Neuronal stem cell (in vitro differentiated cells): ENCODE data around the gene ZFHX3.
A peak's percentile ranks its signal among the peaks of the same experiment; 100 is the strongest.

ENCODE experiments used
- DNase-seq: peaks from one replicate; pipeline ENCODE4 v3.0.0-alpha.2; 2013; ENCODE audit warnings: low spot score
- H2AFZ ChIP-seq: one replicate; pipeline ENCODE4 v1.6.1; 2013; ENCODE audit warnings: mild to moderate bottlenecking, low read length, inconsistent platforms
- H2AK5ac ChIP-seq: 2 replicates; pipeline ENCODE4 v1.6.1; 2013; ENCODE audit warnings: low read depth, mild to moderate bottlenecking, inconsistent platforms, low read length, moderate library complexity, mixed read lengths
- H2BK120ac ChIP-seq: 2 replicates; pipeline ENCODE4 v1.6.1; 2013; ENCODE audit warnings: low read depth, mild to moderate bottlenecking, inconsistent platforms, low read length, moderate library complexity, mixed read lengths
- H2BK12ac ChIP-seq: one replicate; pipeline ENCODE4 v1.6.1; 2013; ENCODE audit warnings: low read length, inconsistent platforms
- H2BK15ac ChIP-seq: 2 replicates; pipeline ENCODE4 v1.6.1; 2013; ENCODE audit warnings: mild to moderate bottlenecking, low read length, inconsistent platforms, mixed read lengths
- H2BK5ac ChIP-seq: one replicate; pipeline ENCODE4 v1.6.1; 2013; ENCODE audit warnings: inconsistent platforms, mild to moderate bottlenecking, low read length, moderate library complexity
- H3K14ac ChIP-seq: one replicate; pipeline ENCODE4 v1.6.1; 2013; ENCODE audit warnings: low read length, inconsistent platforms
- H3K18ac ChIP-seq: 2 replicates; pipeline ENCODE4 v1.6.1; 2013; ENCODE audit warnings: low read length, inconsistent platforms
- H3K23ac ChIP-seq: 2 replicates; pipeline ENCODE4 v1.6.1; 2013; ENCODE audit warnings: low read depth, mild to moderate bottlenecking, mixed read lengths, low read length, inconsistent platforms; ENCODE audit not compliant: poor library complexity
- H3K27ac ChIP-seq: replicated peaks from 3 replicates; pipeline ENCODE4 v1.5.1; 2013; ENCODE audit warnings: low read length, inconsistent platforms
- H3K27me3 ChIP-seq, 3 experiments: 2 replicates each; pipeline ENCODE4 v1.6.1; 2013; ENCODE audit warnings: low read length in 3 of 3, mild to moderate bottlenecking in 2 of 3, inconsistent platforms in 1 of 3, low read depth in 1 of 3, mixed read lengths in 1 of 3, moderate library complexity in 1 of 3; ENCODE audit not compliant: control insufficient read depth in 3 of 3, insufficient read depth in 3 of 3
- H3K36me3 ChIP-seq, 2 donors: replicated peaks in 1 of 2; 2 replicates each; pipeline ENCODE4 v1.6.1; 2013; ENCODE audit warnings: low read length in 2 of 2; ENCODE audit not compliant: control insufficient read depth in 2 of 2, insufficient read depth in 2 of 2
- H3K4ac ChIP-seq: 2 replicates; pipeline ENCODE4 v1.6.1; 2013; ENCODE audit warnings: inconsistent platforms, mild to moderate bottlenecking, low read length, moderate library complexity
- H3K4me1 ChIP-seq, 2 donors: 1 replicate in 1 of 2; 2 replicates in 1 of 2; pipeline ENCODE4 v1.6.1; 2013; ENCODE audit warnings: low read length in 2 of 2, low read depth in 1 of 2; ENCODE audit not compliant: control insufficient read depth in 2 of 2, insufficient read depth in 1 of 2
- H3K4me2 ChIP-seq: one replicate; pipeline ENCODE4 v1.6.1; 2013; ENCODE audit warnings: mild to moderate bottlenecking, low read length, inconsistent platforms; ENCODE audit not compliant: insufficient read depth, poor library complexity, severe bottlenecking
- H3K4me3 ChIP-seq, 2 donors: 2 replicates each; pipeline ENCODE4 v1.5.1; 2013; ENCODE audit warnings: low read length in 2 of 2, mild to moderate bottlenecking in 2 of 2, inconsistent platforms in 1 of 2, moderate library complexity in 1 of 2
- H3K79me1 ChIP-seq: one replicate; pipeline ENCODE4 v1.6.1; 2013; ENCODE audit warnings: low read depth, mild to moderate bottlenecking, inconsistent platforms, low read length, moderate library complexity
- H3K9ac ChIP-seq: one replicate; pipeline ENCODE4 v1.6.1; 2013; ENCODE audit warnings: mild to moderate bottlenecking, low read depth, low read length, inconsistent platforms; ENCODE audit not compliant: poor library complexity
- H3K9me3 ChIP-seq, 2 donors: replicated peaks in 1 of 2; 2 replicates each; pipeline versions ENCODE3 to v1.6.1; 2013; ENCODE audit warnings: low read length in 2 of 2, mild to moderate bottlenecking in 2 of 2, inconsistent platforms in 1 of 2, low read depth in 1 of 2, mixed read lengths in 1 of 2, moderate library complexity in 1 of 2; ENCODE audit not compliant: control insufficient read depth in 2 of 2, insufficient read depth in 1 of 2
- H4K8ac ChIP-seq: one replicate; pipeline ENCODE4 v1.6.1; 2013; ENCODE audit warnings: low read depth, mild to moderate bottlenecking, inconsistent platforms, low read length, moderate library complexity
- H4K91ac ChIP-seq: one replicate; pipeline ENCODE4 v1.6.1; 2013; ENCODE audit warnings: low read length, low read depth, mild to moderate bottlenecking, inconsistent platforms; ENCODE audit not compliant: poor library complexity
- WGBS, 2 donors: extraction: QIAGEN DNeasy Blood & Tissue Kit; methylation state at CpG; one replicate each; pipeline ENCODE4 v1.1.7; 2013; ENCODE audit warnings: missing lambda C conversion rate in 2 of 2, mixed read lengths in 1 of 2; ENCODE audit not compliant: insufficient read length in 2 of 2, insufficient replicate concordance in 1 of 2; ENCODE audit errors: extremely low coverage in 2 of 2; 5-methylcytosine and 5-hydroxymethylcytosine counted together

ZFHX3 gene

GRCh38 chr16:73014768-73015167 is 33.2 kb downstream of the ZFHX3 start:
- Histone ChIP-seq H3K4me2 (no peak overlapping the region), H3K27ac (no peak overlapping the region), H3K9me3 (peaks cover 0 to 10% of the 10 kb centered on the region in 2 donors), H2BK5ac (no peak overlapping the region), H2AFZ (no peak overlapping the region), H2BK15ac (no peak overlapping the region), H2AK5ac (no peak overlapping the region), H4K8ac (no peak overlapping the region), H2BK12ac (no peak overlapping the region), H3K4me1 (peaks cover 12% of the 10 kb centered on the region in 2 donors), H2BK120ac (no peak overlapping the region), H3K4ac (no peak overlapping the region), H3K27me3 (peaks cover 0 to 2% (median 0%) of the 10 kb centered on the region in 3 experiments), H3K18ac (no peak overlapping the region), H3K79me1 (peaks cover 3% of the 10 kb centered on the region), H3K23ac (no peak overlapping the region), H3K9ac (no peak overlapping the region), H4K91ac (no peak overlapping the region), H3K36me3 (peaks cover 0 to 16% of the 10 kb centered on the region in 2 donors), H3K4me3 (no peak overlapping the region), H3K14ac (peak overlapping the region; percentile 71)
- no peak for DNase-seq
- WGBS, 2 donors = no CpG with 5 or more reads among the region's 3 CpGs

- Histone ChIP-seq H2BK120ac (no peak overlapping the region), H3K79me1 (no peaks in the 10 kb centered on the region), H2BK15ac (no peak overlapping the region), H3K9ac (no peak overlapping the region), H3K23ac (no peak overlapping the region), H4K8ac (no peak overlapping the region), H4K91ac (no peak overlapping the region), H2BK12ac (no peak overlapping the region), H2BK5ac (no peak overlapping the region), H3K4me1 (peaks cover 4 to 9% of the 10 kb centered on the region in 2 donors), H3K18ac (no peak overlapping the region), H3K9me3 (peaks cover 0 to 10% of the 10 kb centered on the region in 2 donors), H3K4ac (no peak overlapping the region), H2AK5ac (no peak overlapping the region), H3K14ac (no peak overlapping the region), H3K27me3 (peaks cover 0 to 2% (median 0%) of the 10 kb centered on the region in 3 experiments), H2AFZ (no peak overlapping the region), H3K27ac (no peak overlapping the region), H3K4me2 (no peak overlapping the region), H3K36me3 (peaks cover 0 to 16% of the 10 kb centered on the region in 2 donors), H3K4me3 (no peak overlapping the region)
- no CpG with 5 or more reads among the region's 5 CpGs for WGBS, 2 donors
- no peak for DNase-seq
Measured at GRCh38 chr16:73013974-73014373, 34.0 kb downstream of the ZFHX3 start.

GRCh38 chr16:73012341-73012740 is 35.6 kb downstream of the ZFHX3 start:
- DNase-seq = no peak
- Histone ChIP-seq H2AFZ (no peak overlapping the region), H2BK15ac (no peak overlapping the region), H2BK12ac (no peak overlapping the region), H3K27ac (no peak overlapping the region), H3K14ac (no peak overlapping the region), H2BK120ac (no peak overlapping the region), H3K4ac (no peak overlapping the region), H3K4me2 (no peak overlapping the region), H3K9me3 (peaks cover 0 to 10% of the 10 kb centered on the region in 2 donors), H3K79me1 (no peaks in the 10 kb centered on the region), H3K18ac (no peak overlapping the region), H3K4me3 (no peak overlapping the region), H3K23ac (no peak overlapping the region), H4K8ac (no peak overlapping the region), H3K4me1 (peaks cover 0 to 6% of the 10 kb centered on the region in 2 donors), H2AK5ac (no peak overlapping the region), H2BK5ac (no peak overlapping the region), H4K91ac (no peak overlapping the region), H3K36me3 (peaks cover 0 to 11% of the 10 kb centered on the region in 2 donors), H3K27me3 (peaks cover 0 to 2% (median 0%) of the 10 kb centered on the region in 3 experiments), H3K9ac (no peak overlapping the region)
- WGBS, 2 donors = no CpG with 5 or more reads among the region's 5 CpGs

- Histone ChIP-seq H3K18ac (no peak overlapping the region), H3K36me3 (peaks cover 0 to 9% of the 10 kb centered on the region in 2 donors), H2BK5ac (no peak overlapping the region), H3K27me3 (peaks cover 0 to 2% (median 0%) of the 10 kb centered on the region in 3 experiments), H4K8ac (no peak overlapping the region), H3K27ac (no peak overlapping the region), H3K4me3 (no peak overlapping the region), H3K79me1 (no peaks in the 10 kb centered on the region), H2AFZ (no peak overlapping the region), H4K91ac (no peak overlapping the region), H2AK5ac (no peak overlapping the region), H3K14ac (no peak overlapping the region), H3K4me2 (no peak overlapping the region), H3K4ac (no peak overlapping the region), H2BK15ac (no peak overlapping the region), H3K23ac (no peak overlapping the region), H2BK12ac (no peak overlapping the region), H3K9ac (no peak overlapping the region), H3K4me1 (peaks cover 0 to 6% of the 10 kb centered on the region in 2 donors), H3K9me3 (peaks cover 0 to 10% of the 10 kb centered on the region in 2 donors), H2BK120ac (no peak overlapping the region)
- no peak for DNase-seq
- no CpG with 5 or more reads among the region's 4 CpGs for WGBS, 2 donors
Measured at GRCh38 chr16:73011926-73012325, 36.0 kb downstream of the ZFHX3 start.
